Islet of Langerhans (tissue), 1 donor: ENCODE measurements around the gene LTB4R.
"Not testable (repeated sequence)": the region's sequence is repeated elsewhere in the genome, so short reads cannot be mapped to it uniquely, and the experiment has no call there.

Source experiments
- FAIRE-seq: peaks from one replicate; lab custom pipeline; 2011; peaks lifted over from hg19 to GRCh38; lab: Jason Lieb, UNC

The LTB4R gene

GRCh38 chr14:24348186-24348585, 36.9 kb downstream of the LTB4R start:
- FAIRE-seq: no peak

- FAIRE-seq: no peak
These were observed 38.4 kb downstream of the LTB4R start for GRCh38 chr14:24349742-24350141.

GRCh38 chr14:24351517-24351916, 40.2 kb downstream of the LTB4R start:
- no peak for FAIRE-seq

- no peak for FAIRE-seq
These were observed 42.5 kb downstream of the LTB4R start for GRCh38 chr14:24353559-24354481.

- not testable (repeated sequence) for FAIRE-seq
These were observed 43.2 kb downstream of the LTB4R start for GRCh38 chr14:24354482-24354825.

GRCh38 chr14:24355009-24355408, 43.7 kb downstream of the LTB4R start:
- no peak for FAIRE-seq

- FAIRE-seq: no peak
These were observed 44.9 kb downstream of the LTB4R start for GRCh38 chr14:24356208-24356607.

- FAIRE-seq: no peak
These were observed 49.0 kb downstream of the LTB4R start for GRCh38 chr14:24360281-24360680.

GRCh38 chr14:24361326-24361725, 50.0 kb downstream of the LTB4R start:
- FAIRE-seq: no peak

- FAIRE-seq: no peak
These were observed 51.1 kb downstream of the LTB4R start for GRCh38 chr14:24362241-24362960.

- no peak for FAIRE-seq
These were observed 52.1 kb downstream of the LTB4R start for GRCh38 chr14:24363401-24363800.

GRCh38 chr14:24364841-24365240, 53.5 kb downstream of the LTB4R start:
- FAIRE-seq: no peak

GRCh38 chr14:24365600-24366412, 54.5 kb downstream of the LTB4R start:
- no peak for FAIRE-seq

- FAIRE-seq: no peak
These were observed 55.1 kb downstream of the LTB4R start for GRCh38 chr14:24366413-24366720.

GRCh38 chr14:24366721-24367513, 55.6 kb downstream of the LTB4R start:
- FAIRE-seq: no peak
